HuH-7 (cell line): ENCODE data around the gene SCAPER.

Experiments used
- DNase-seq: peaks from one replicate; pipeline ENCODE4 v3.0.0; 2011; ENCODE audit warnings: low spot score

Gene SCAPER

GRCh38 chr15:76905013-76905839 is at the start of gene SCAPER:
TSS of gene SCAPER (minus strand) at chr15:76905340. CDS start at chr15:76883817, 21,523 bp downstream.
- peak; percentile 93 for DNase-seq

GRCh38 chr15:76954744-76955143 is 49.6 kb upstream of the SCAPER start:
- no peak for DNase-seq

GRCh38 chr15:76953913-76954312 is 48.8 kb upstream of the SCAPER start:
- no peak for DNase-seq

GRCh38 chr15:76951220-76951619 is 46.1 kb upstream of the SCAPER start:
- DNase-seq = no peak

GRCh38 chr15:76947454-76947853 is 42.3 kb upstream of the SCAPER start:
- DNase-seq = no peak

- no peak for DNase-seq
These were observed 40.5 kb upstream of the SCAPER start for GRCh38 chr15:76945494-76946093.

- DNase-seq = no peak
These were observed 37.2 kb upstream of the SCAPER start for GRCh38 chr15:76942331-76942730.

GRCh38 chr15:76941636-76942035 is 36.5 kb upstream of the SCAPER start:
- DNase-seq = no peak

- no peak for DNase-seq
These were observed 34.6 kb upstream of the SCAPER start for GRCh38 chr15:76939715-76940114.

- DNase-seq = no peak
These were observed 33.6 kb upstream of the SCAPER start for GRCh38 chr15:76938752-76939151.

- DNase-seq = no peak
These were observed 31.5 kb upstream of the SCAPER start for GRCh38 chr15:76936671-76937070.

- no peak for DNase-seq
These were observed 30.5 kb upstream of the SCAPER start for GRCh38 chr15:76935620-76936019.

- DNase-seq = no peak
These were observed 27.2 kb upstream of the SCAPER start for GRCh38 chr15:76932135-76932966.

- peak; percentile 92 for DNase-seq
These were observed 26.4 kb upstream of the SCAPER start, which contains the start of gene RCN2 for GRCh38 chr15:76931397-76932134. TSS of gene RCN2 (plus strand) at chr15:76931749. CDS start at chr15:76931842, 93 bp downstream.

GRCh38 chr15:76930831-76931396 is 25.8 kb upstream of the SCAPER start:
- DNase-seq = no peak

GRCh38 chr15:76929011-76929760 is 24.0 kb upstream of the SCAPER start:
- no peak for DNase-seq

- no peak for DNase-seq
These were observed 23.1 kb upstream of the SCAPER start for GRCh38 chr15:76928201-76928600.

- no peak for DNase-seq
These were observed 11.2 kb upstream of the SCAPER start for GRCh38 chr15:76916369-76916768.

- DNase-seq = no peak
These were observed 8.6 kb upstream of the SCAPER start for GRCh38 chr15:76913737-76914136.

- DNase-seq = no peak
These were observed 7.3 kb upstream of the SCAPER start for GRCh38 chr15:76912430-76912829.

- peak; percentile 20 for DNase-seq
These were observed 715 bp upstream of the SCAPER start for GRCh38 chr15:76905855-76906254.
